GM12878 (cell line): Measurements from ENCODE around the gene C19orf12. TPM values are rescaled to one million over a fixed set of nuclear protein-coding genes. Genes with fewer than 3 reads are reported as not detected.

Experiments used
- CTCF ChIP-seq, 3 experiments: IDR thresholded peaks in 2 of 3; conservative IDR thresholded peaks in 1 of 3; 2 replicates each; pipeline ENCODE4 v1.5.1; 2011; ENCODE audit warnings: low read depth in 3 of 3, low read length in 3 of 3, mild to moderate bottlenecking in 3 of 3, control low read depth in 2 of 3, moderate library complexity in 2 of 3, inconsistent platforms in 1 of 3, mixed read lengths in 1 of 3; ENCODE audit not compliant: control insufficient read depth in 2 of 3, insufficient read depth in 1 of 3; ENCODE audit errors: extremely low read depth in 1 of 3
- EZH2 ChIP-seq: IDR thresholded peaks from 2 replicates; pipeline ENCODE4 v1.6.1; 2012; ENCODE audit warnings: low read depth, mild to moderate bottlenecking, control low read depth, inconsistent platforms, low read length, borderline replicate concordance; ENCODE audit not compliant: control insufficient read depth
- MXI1 ChIP-seq: fragments of 150-350 bp; IDR thresholded peaks from 2 replicates; pipeline ENCODE4 v1.6.1; 2011; ENCODE audit warnings: low read depth, mild to moderate bottlenecking, inconsistent platforms, low read length, improper control_type of control experiment
- MYC ChIP-seq: IDR thresholded peaks from 2 replicates; pipeline ENCODE4 v1.6.1; 2011; ENCODE audit warnings: mild to moderate bottlenecking, low read length, moderate library complexity, inconsistent platforms; ENCODE audit not compliant: insufficient read depth, insufficient replicate concordance, insufficient read length, severe bottlenecking
- PRDM15 ChIP-seq: fragments of 450-650 bp; formaldehyde crosslinking; IDR thresholded peaks from 2 replicates; pipeline ENCODE4 v1.4.0; 2020; ENCODE audit warnings: mild to moderate bottlenecking, moderate library complexity
- WRNIP1 ChIP-seq: IDR thresholded peaks from 2 replicates; pipeline ENCODE4 v1.6.1; 2011; ENCODE audit warnings: low read depth, low read length, improper control_type of control experiment, borderline replicate concordance
- ZBED1 ChIP-seq: IDR thresholded peaks from 2 replicates; pipeline ENCODE4 v1.6.1; 2016; ENCODE audit warnings: borderline replicate concordance
- ZNF384 ChIP-seq: IDR thresholded peaks from 2 replicates; pipeline ENCODE4 v1.6.1; 2012; ENCODE audit warnings: low read depth, mild to moderate bottlenecking, low read length, improper control_type of control experiment, borderline replicate concordance
- polyA plus RNA-seq, 11 experiments: library from polyadenylated mRNA; depleted of rRNA in 4 of 11; unstranded in 6 of 11; stranded (reverse) in 5 of 11; fragments of >200 nt; fragmentation: Nextera tagmentation in 4 of 11; fragmentation: Illumina TruSeq in 1 of 11; extraction: Ambion mirVana in 4 of 11; extraction: Trizol in 1 of 11; gene quantifications; 1 replicate in 1 of 11; 2 replicates in 10 of 11; pipeline versions ENCODE4 v1.2.1 to v1.2.3, GENCODE V29; 2011 to 2016; ENCODE audit warnings: inconsistent platforms in 2 of 11, missing spikeins in 2 of 11, low read depth in 1 of 11
- total RNA-seq, 4 experiments: library from RNA; depleted of rRNA in 3 of 4; stranded (reverse); fragments of >200 nt in 3 of 4; fragmentation: Illumina TruSeq in 1 of 4; extraction: Trizol in 1 of 4; gene quantifications; 2 replicates each; pipeline versions ENCODE4 v1.2.1 to v1.2.3, GENCODE V29; 2013 to 2021
- TF ChIP-seq, protein P1 (sequence below): fragments of 150-350 bp; IDR thresholded peaks from 2 replicates; pipeline ENCODE4 v1.6.1; 2016; ENCODE audit warnings: low read depth, low read length

Gene C19orf12
- total and polyA plus RNA-seq, 10 of the 15 experiments (the other 5 are each of a cell fraction or from before 2014, with no cell fraction given), result 2.3 to 23.5 (median 20.3) TPM

GRCh38 chr19:29667901-29668341 is 47.1 kb downstream of the C19orf12 start (continued):
- TF ChIP-seq, protein P1, sequence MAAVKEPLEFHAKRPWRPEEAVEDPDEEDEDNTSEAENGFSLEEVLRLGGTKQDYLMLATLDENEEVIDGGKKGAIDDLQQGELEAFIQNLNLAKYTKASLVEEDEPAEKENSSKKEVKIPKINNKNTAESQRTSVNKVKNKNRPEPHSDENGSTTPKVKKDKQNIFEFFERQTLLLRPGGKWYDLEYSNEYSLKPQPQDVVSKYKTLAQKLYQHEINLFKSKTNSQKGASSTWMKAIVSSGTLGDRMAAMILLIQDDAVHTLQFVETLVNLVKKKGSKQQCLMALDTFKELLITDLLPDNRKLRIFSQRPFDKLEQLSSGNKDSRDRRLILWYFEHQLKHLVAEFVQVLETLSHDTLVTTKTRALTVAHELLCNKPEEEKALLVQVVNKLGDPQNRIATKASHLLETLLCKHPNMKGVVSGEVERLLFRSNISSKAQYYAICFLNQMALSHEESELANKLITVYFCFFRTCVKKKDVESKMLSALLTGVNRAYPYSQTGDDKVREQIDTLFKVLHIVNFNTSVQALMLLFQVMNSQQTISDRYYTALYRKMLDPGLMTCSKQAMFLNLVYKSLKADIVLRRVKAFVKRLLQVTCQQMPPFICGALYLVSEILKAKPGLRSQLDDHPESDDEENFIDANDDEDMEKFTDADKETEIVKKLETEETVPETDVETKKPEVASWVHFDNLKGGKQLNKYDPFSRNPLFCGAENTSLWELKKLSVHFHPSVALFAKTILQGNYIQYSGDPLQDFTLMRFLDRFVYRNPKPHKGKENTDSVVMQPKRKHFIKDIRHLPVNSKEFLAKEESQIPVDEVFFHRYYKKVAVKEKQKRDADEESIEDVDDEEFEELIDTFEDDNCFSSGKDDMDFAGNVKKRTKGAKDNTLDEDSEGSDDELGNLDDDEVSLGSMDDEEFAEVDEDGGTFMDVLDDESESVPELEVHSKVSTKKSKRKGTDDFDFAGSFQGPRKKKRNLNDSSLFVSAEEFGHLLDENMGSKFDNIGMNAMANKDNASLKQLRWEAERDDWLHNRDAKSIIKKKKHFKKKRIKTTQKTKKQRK, result no peak
- TF ChIP-seq CTCF (IDR thresholded peaks at IDR 0.05 in 2 of 3, conservative IDR thresholded peaks at IDR 0.05 in 1 of 3; ENCODE audit: control insufficient read depth in 2 of 3, extremely low read depth in 1 of 3, insufficient read depth in 1 of 3, low read depth in 3 of 3, low read length in 3 of 3) (peak; percentile 19 to 39 (median 33); a peak in 3 of 6 replicates), WRNIP1 (no peak), PRDM15 (CRISPR knock-in tag) (no peak), MYC (no peak), EZH2 (no peak), ZBED1 (no peak), MXI1 (no peak; the same call in 1 of the 2 replicates), ZNF384 (no peak)
